Measurements from ENCODE around the gene UNG. TPM values are rescaled to one million over a fixed set of nuclear protein-coding genes. Genes with fewer than 3 reads are reported as not detected.
"Not testable (repeated sequence)": the region's sequence is repeated elsewhere in the genome, so short reads cannot be mapped to it uniquely, and the experiment has no call there.

The UNG gene
- total RNA-seq, 2 donors from 2014 or later: 4.9 to 13.5 TPM

DNA sequence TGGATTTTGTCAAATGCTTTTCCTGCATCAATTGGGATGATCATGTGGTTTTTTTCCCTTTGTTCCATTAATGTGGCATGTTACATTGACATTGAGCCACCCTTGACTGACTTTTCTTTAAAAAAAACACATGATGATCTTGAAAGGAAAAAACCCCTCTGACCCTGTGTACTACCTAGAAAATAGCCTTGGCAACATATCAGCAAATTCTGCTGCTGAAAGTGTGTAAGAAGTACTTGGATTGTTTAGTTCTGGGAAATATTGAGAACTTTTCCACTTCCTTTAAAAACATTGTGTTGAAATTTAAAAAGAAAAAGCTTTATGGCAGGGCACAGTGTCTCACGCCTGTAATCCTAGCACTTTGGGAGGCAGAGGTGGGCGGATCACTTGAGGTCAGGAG is 39.7 kb downstream of the UNG start:
- no peak overlapping the region for H3K4me3 ChIP-seq
- H3K27me3 ChIP-seq: no peaks in the 10 kb centered on the region
- WGBS, 2 donors: 80 to 96% methylated on average over 2 of the region's 2 CpGs
- no peak for TF ChIP-seq POLR2A (IDR thresholded peaks at IDR 0.05)
- TF ChIP-seq, protein P1, sequence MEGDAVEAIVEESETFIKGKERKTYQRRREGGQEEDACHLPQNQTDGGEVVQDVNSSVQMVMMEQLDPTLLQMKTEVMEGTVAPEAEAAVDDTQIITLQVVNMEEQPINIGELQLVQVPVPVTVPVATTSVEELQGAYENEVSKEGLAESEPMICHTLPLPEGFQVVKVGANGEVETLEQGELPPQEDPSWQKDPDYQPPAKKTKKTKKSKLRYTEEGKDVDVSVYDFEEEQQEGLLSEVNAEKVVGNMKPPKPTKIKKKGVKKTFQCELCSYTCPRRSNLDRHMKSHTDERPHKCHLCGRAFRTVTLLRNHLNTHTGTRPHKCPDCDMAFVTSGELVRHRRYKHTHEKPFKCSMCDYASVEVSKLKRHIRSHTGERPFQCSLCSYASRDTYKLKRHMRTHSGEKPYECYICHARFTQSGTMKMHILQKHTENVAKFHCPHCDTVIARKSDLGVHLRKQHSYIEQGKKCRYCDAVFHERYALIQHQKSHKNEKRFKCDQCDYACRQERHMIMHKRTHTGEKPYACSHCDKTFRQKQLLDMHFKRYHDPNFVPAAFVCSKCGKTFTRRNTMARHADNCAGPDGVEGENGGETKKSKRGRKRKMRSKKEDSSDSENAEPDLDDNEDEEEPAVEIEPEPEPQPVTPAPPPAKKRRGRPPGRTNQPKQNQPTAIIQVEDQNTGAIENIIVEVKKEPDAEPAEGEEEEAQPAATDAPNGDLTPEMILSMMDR (IDR thresholded peaks at IDR 0.05): no peak
- ATAC-seq (no peak), DNase-seq (no peak)
- no peaks in the 10 kb centered on the region for H3K36me3 ChIP-seq (replicated peaks in 1 of 2; ENCODE audit: insufficient read depth in 1 of 2, low read depth in 2 of 2)
- intact Hi-C loops (cut with DNase I): no loop called here
- no peak overlapping the region for H3K27ac ChIP-seq
- peaks cover 58% of the 10 kb centered on the region for H3K4me1 ChIP-seq
- no peaks in the 10 kb centered on the region for H3K9me3 ChIP-seq

DNA sequence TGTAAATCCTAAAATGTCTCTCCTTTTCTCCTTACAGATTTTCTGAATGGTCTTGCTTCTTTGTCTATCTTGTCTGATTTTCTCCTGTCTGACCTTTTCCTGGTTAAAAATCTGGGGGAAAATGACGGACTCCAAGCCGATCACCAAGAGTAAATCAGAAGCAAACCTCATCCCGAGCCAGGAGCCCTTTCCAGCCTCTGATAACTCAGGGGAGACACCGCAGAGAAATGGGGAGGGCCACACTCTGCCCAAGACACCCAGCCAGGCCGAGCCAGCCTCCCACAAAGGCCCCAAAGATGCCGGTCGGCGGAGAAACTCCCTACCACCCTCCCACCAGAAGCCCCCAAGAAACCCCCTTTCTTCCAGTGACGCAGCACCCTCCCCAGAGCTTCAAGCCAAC is 42.0 kb downstream of the UNG start:
- TF ChIP-seq POLR2A (IDR thresholded peaks at IDR 0.05): no peak
- TF ChIP-seq, protein P1 (IDR thresholded peaks at IDR 0.05): no peak
- Histone ChIP-seq H3K27ac (peak overlapping the region in 3 of 4 donors; percentile 42 to 68 (median 60)), H3K4me1 (peaks cover 61% of the 10 kb centered on the region), H3K36me3 (replicated peaks in 1 of 2; ENCODE audit: insufficient read depth in 1 of 2, low read depth in 2 of 2) (no peaks in the 10 kb centered on the region), H3K9me3 (no peaks in the 10 kb centered on the region), H3K4me3 (no peak overlapping the region), H3K27me3 (no peaks in the 10 kb centered on the region)
- DNase-seq: no peak
- WGBS, 2 donors: 59 to 66% methylated on average over 9 of the region's 9 CpGs
- ATAC-seq: no peak
- intact Hi-C loops (cut with DNase I): no loop called here

DNA sequence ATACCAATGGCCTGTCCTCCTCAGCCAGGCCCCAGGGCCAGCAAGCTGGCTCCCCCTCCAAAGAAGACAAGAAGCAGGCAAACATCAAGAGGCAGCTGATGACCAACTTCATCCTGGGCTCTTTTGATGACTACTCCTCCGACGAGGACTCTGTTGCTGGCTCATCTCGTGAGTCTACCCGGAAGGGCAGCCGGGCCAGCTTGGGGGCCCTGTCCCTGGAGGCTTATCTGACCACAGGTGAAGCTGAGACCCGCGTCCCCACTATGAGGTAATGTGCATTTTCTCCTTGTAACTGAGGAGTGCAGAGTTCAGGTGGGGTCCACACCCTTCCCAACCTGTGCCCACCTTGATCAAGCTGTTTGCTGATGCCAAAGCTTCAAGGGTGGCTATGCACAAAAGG is 42.4 kb downstream of the UNG start:
- ATAC-seq (no peak), DNase-seq (no peak)
- H3K27me3 ChIP-seq: no peaks in the 10 kb centered on the region
- WGBS, 2 donors: 62% methylated on average over 7 of the region's 7 CpGs; no CpG with 5 or more reads in 1 of the 2 donors
- H3K9me3 ChIP-seq: no peaks in the 10 kb centered on the region
- intact Hi-C loops (cut with DNase I): no loop called here
- H3K36me3 ChIP-seq (replicated peaks in 1 of 2; ENCODE audit: insufficient read depth in 1 of 2, low read depth in 2 of 2): no peaks in the 10 kb centered on the region
- H3K4me3 ChIP-seq: no peak overlapping the region
- TF ChIP-seq POLR2A (IDR thresholded peaks at IDR 0.05): no peak
- TF ChIP-seq, protein P1 (IDR thresholded peaks at IDR 0.05): no peak
- H3K4me1 ChIP-seq: peaks cover 62% of the 10 kb centered on the region
- peak overlapping the region in 3 of 4 donors; percentile 42 to 68 (median 60) for H3K27ac ChIP-seq

DNA sequence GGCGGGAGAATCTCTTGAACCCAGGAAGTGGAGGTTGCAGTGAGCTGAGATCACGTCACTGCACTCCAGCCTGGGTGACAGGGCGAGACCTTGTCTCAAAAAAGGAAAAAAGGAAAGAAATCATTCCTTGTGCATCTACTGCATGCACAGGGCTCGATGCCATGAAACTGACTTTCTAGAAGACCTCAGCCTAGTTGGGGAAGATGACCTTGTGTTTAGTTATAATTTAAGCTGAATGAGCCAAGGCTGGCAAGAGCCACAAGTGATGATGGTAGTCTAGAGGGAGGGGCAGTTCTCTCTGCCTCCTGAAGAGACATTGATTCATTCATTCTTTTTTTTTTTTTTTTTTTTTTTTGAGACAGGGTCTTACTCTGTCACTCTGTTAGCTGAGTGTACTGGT is 43.2 kb downstream of the UNG start:
- intact Hi-C loops (cut with DNase I): no loop called here
- 26 to 49% methylated on average over 4 of the region's 4 CpGs for WGBS, 2 donors
- Histone ChIP-seq H3K27ac (peak overlapping the region in 3 of 4 donors; percentile 42 to 68 (median 60)), H3K36me3 (replicated peaks in 1 of 2; ENCODE audit: insufficient read depth in 1 of 2, low read depth in 2 of 2) (no peaks in the 10 kb centered on the region), H3K4me3 (no peak overlapping the region), H3K4me1 (peaks cover 69% of the 10 kb centered on the region), H3K27me3 (no peaks in the 10 kb centered on the region), H3K9me3 (no peaks in the 10 kb centered on the region)
- peak; percentile 45 for ATAC-seq
- TF ChIP-seq POLR2A (IDR thresholded peaks at IDR 0.05): no peak
- TF ChIP-seq, protein P1 (IDR thresholded peaks at IDR 0.05): no peak
- DNase-seq: peak in 2 of 4 donors; percentile 61 to 73

DNA sequence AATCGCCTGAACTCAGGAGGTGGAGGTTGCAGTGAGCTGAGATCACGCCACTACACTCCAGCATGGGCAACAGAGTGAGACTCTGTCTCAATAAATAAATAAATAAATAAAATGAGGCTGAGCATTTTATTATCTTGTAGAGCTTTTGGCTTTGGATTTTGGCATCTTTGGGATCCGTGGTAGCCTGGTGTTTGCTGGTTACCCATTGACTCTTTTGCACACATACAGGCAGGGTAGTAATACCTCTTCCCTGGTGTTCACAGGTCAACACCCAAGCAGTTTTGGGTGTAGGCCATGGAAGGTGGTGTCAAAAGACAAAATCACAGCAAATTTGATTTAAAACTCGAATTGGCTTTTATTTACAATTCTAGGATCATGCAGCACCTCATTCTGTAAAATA is 46.8 kb downstream of the UNG start:
- DNase-seq (no peak), ATAC-seq (no peak)
- Histone ChIP-seq H3K4me1 (peaks cover 72% of the 10 kb centered on the region), H3K4me3 (no peak overlapping the region), H3K9me3 (no peaks in the 10 kb centered on the region), H3K27me3 (no peaks in the 10 kb centered on the region), H3K27ac (peak overlapping the region in 2 of 4 donors; percentile 56 to 78), H3K36me3 (replicated peaks in 1 of 2; ENCODE audit: insufficient read depth in 1 of 2, low read depth in 2 of 2) (no peaks in the 10 kb centered on the region)
- no peak for TF ChIP-seq POLR2A (IDR thresholded peaks at IDR 0.05)
- TF ChIP-seq, protein P1 (IDR thresholded peaks at IDR 0.05): no peak
- intact Hi-C loops (cut with DNase I): no loop called here
- WGBS, 2 donors: 44 to 47% methylated on average over 4 of the region's 4 CpGs

DNA sequence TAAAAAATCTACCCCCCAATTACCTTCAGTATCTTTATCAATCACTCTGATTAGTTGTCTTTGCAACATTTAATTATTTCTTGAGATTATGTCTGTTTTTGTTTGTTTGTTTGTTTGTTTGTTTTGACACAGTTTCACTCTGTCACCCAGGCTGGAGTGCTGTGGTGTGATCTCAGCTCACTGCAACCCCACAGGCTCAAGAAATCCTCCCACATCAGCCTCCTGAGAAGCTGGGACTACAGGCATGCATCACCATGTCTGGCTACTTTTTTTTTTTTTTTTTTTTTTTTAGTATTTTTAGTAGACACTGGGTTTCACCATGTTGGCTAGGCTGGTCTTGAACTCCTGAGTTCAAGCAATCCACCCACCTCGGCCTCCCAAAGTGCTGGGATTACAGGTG is 49.7 kb downstream of the UNG start:
- ATAC-seq, H3K27ac ChIP-seq: not testable (repeated sequence)

More for the DNA sequence above, 49.7 kb downstream of the UNG start:
- H3K4me3 ChIP-seq; H3K9me3 ChIP-seq; DNase-seq; intact Hi-C loops (cut with DNase I); H3K27me3 ChIP-seq; H3K36me3 ChIP-seq (replicated peaks in 1 of 2; ENCODE audit: insufficient read depth in 1 of 2, low read depth in 2 of 2): not testable (repeated sequence)
- peaks cover 55% of the 10 kb centered on the region for H3K4me1 ChIP-seq
- 80 to 100% methylated on average over 1 of the region's 1 CpG for WGBS, 2 donors

Measured in body of pancreas (tissue), 4 donors.